SH-SY5Y (cell line): ENCODE results near the gene TRAK2.

Experiments
- GATA2 ChIP-seq: IDR thresholded peaks from 2 replicates; pipeline ENCODE4 v1.6.1; 2011; ENCODE audit warnings: mild to moderate bottlenecking, low read depth, low read length
- GATA3 ChIP-seq: IDR thresholded peaks from 2 replicates; pipeline ENCODE4 v1.6.1; 2011; ENCODE audit warnings: low read depth, mild to moderate bottlenecking, low read length, moderate library complexity

DNA sequence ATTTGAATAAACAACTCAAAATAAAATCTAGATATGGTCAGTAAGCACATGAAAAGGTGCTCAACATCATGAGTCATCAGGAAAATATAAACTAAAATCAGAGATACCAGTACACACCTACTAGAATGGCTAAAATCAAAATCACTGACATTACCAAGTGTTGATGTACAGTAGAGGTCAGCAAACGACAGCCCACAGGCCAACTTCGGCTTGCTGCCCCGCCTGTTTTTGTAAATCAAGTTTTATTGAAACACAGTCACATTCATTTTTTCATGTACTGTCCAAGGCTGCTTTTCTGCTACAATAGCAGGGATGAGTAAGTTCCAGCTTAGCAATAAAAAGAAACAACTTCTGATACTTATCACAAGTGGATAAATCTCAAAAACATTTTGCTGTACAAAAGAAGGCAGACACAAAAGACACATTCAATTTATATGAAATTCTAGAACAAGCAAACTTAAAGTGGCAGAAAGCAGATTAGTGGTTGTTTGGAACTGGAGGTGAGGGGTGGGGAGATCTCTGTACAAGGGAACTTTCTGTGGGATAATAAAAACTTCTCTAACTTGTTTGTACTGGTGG is 32.1 kb downstream of the TRAK2 start:
- no peak for TF ChIP-seq GATA2
- no peak for TF ChIP-seq GATA3
